HFFc6 (cell line): Measurements from ENCODE around the gene ATOH1. TPM values are rescaled to one million over a fixed set of nuclear protein-coding genes. Genes with fewer than 3 reads are reported as not detected.

Experiments used
- DNase-seq: peaks from one replicate; pipeline ENCODE4 v3.0.0-alpha.2; 2018
- H3K27ac Mint-ChIP-seq: 2 replicates; pipeline ENCODE4 v1.8.0; 2020; ENCODE audit warnings: mild to moderate bottlenecking, mixed read lengths
- H3K27me3 Mint-ChIP-seq: 2 replicates; pipeline ENCODE4 v1.8.0; 2021; ENCODE audit warnings: mild to moderate bottlenecking, moderate library complexity, mixed read lengths; ENCODE audit not compliant: insufficient read depth
- H3K36me3 Mint-ChIP-seq: 2 replicates; pipeline ENCODE4 v1.8.0; 2021; ENCODE audit warnings: low read depth, mixed read lengths
- H3K4me1 Mint-ChIP-seq: 2 replicates; pipeline ENCODE4 v1.8.0; 2020; ENCODE audit warnings: low read depth, mixed read lengths
- H3K4me3 Mint-ChIP-seq: 2 replicates; pipeline ENCODE4 v1.8.0; 2020; ENCODE audit warnings: mild to moderate bottlenecking, moderate library complexity, mixed read lengths
- H3K9me3 Mint-ChIP-seq: 2 replicates; pipeline ENCODE4 v1.8.0; 2020; ENCODE audit warnings: mild to moderate bottlenecking, mixed read lengths
- total RNA-seq, 6 experiments: library from RNA; stranded (reverse); fragmentation: NEBNext Ultra II Directional; extraction: Animal tissue kit (Norgen Biotek cat#: 25700); gene quantifications; 2 replicates in 1 of 6; 3 replicates in 5 of 6; pipeline ENCODE4 v1.2.3, GENCODE V29; 2021
- TF ChIP-seq, protein P1 (sequence below): fragments of 200-600 bp; sonication (generic); IDR thresholded peaks from 2 replicates; pipeline ENCODE4 v1.5.0; 2021; ENCODE audit warnings: antibody characterized with exemption, mild to moderate bottlenecking

Gene ATOH1
- total RNA-seq, 6 experiments from 2014 or later: not detected

DNA sequence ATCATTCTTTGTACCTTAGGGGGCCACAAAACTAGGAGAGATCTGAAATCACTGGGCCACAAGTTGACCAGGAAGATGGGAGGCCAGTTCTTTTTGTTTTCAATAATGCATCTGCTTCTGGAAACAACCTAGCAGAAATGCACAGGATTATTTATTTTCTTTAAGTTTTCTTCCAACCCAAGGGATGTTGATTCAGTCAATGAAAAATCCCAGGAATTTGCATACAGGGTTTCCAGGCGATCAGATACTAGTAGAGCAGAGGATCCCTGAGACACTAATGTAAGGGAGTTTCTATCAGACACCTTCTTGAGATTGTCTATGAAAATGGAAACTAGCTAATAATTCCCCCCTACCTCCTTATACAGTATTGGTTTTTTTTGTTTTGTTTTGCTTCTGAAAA lies 7.4 kb downstream of the ATOH1 start:
- Mint-ChIP-seq H3K4me3 (no peak overlapping the region), H3K9me3 (no peaks in the 10 kb centered on the region; the same call in none of the 2 replicates), H3K36me3 (no peaks in the 10 kb centered on the region), H3K27ac (no peak overlapping the region), H3K4me1 (no peaks in the 10 kb centered on the region), H3K27me3 (peaks cover 11% of the 10 kb centered on the region)
- no peak for DNase-seq
- TF ChIP-seq, protein P1, sequence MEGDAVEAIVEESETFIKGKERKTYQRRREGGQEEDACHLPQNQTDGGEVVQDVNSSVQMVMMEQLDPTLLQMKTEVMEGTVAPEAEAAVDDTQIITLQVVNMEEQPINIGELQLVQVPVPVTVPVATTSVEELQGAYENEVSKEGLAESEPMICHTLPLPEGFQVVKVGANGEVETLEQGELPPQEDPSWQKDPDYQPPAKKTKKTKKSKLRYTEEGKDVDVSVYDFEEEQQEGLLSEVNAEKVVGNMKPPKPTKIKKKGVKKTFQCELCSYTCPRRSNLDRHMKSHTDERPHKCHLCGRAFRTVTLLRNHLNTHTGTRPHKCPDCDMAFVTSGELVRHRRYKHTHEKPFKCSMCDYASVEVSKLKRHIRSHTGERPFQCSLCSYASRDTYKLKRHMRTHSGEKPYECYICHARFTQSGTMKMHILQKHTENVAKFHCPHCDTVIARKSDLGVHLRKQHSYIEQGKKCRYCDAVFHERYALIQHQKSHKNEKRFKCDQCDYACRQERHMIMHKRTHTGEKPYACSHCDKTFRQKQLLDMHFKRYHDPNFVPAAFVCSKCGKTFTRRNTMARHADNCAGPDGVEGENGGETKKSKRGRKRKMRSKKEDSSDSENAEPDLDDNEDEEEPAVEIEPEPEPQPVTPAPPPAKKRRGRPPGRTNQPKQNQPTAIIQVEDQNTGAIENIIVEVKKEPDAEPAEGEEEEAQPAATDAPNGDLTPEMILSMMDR: no peak

DNA sequence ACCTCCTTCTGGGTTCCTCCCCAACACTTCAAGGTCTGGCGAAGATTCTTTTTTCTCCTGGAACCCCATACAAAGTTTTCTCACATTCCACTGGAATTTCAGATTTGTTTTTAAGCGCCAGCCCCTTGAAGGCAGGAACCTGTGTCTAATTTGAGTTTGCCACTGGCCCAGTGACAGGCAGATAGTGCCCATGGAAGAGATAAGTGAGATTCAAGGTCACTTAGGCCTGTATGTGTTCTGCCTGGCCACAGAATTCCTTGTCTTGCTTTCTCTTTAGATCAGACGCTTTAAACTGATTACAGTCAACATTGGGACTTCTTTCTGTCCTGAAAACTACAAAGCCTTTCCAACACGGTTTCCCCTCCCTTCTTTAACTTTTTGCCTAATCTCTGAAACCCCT lies 11.2 kb downstream of the ATOH1 start:
- Mint-ChIP-seq H3K36me3 (no peaks in the 10 kb centered on the region), H3K27ac (no peak overlapping the region), H3K4me3 (no peak overlapping the region), H3K9me3 (no peaks in the 10 kb centered on the region; the same call in none of the 2 replicates), H3K27me3 (no peaks in the 10 kb centered on the region), H3K4me1 (no peaks in the 10 kb centered on the region)
- TF ChIP-seq, protein P1: no peak
- no peak for DNase-seq

DNA sequence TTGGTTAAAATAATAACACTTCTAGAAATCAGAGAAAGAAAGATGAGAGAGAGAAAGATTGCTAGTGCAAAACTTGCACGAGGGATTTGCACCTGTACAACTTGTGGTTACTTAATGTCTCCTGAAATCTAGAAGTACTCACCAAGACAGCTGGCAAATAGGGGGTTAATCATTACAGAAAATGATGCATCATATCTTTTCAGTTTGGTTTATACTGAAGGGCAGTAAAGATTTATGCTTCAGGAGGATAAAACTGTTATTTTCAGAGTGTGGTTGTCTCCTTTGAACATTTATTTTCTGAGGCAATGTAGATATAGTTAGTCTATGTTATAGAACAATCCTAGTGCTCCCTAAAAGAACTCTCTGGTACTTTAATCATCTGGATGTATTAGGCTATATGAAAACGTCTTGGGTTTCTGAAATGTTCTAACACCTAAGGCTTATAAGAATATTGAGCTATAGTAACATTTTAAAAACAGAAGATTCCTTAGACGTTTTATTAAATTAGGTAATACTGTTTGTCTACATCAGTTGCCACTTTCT lies 13.3 kb downstream of the ATOH1 start:
- Mint-ChIP-seq H3K4me3 (no peak overlapping the region), H3K9me3 (peaks cover 3% of the 10 kb centered on the region), H3K27me3 (no peaks in the 10 kb centered on the region), H3K4me1 (no peaks in the 10 kb centered on the region), H3K36me3 (no peaks in the 10 kb centered on the region), H3K27ac (no peak overlapping the region)
- TF ChIP-seq, protein P1: no peak
- DNase-seq: no peak

DNA sequence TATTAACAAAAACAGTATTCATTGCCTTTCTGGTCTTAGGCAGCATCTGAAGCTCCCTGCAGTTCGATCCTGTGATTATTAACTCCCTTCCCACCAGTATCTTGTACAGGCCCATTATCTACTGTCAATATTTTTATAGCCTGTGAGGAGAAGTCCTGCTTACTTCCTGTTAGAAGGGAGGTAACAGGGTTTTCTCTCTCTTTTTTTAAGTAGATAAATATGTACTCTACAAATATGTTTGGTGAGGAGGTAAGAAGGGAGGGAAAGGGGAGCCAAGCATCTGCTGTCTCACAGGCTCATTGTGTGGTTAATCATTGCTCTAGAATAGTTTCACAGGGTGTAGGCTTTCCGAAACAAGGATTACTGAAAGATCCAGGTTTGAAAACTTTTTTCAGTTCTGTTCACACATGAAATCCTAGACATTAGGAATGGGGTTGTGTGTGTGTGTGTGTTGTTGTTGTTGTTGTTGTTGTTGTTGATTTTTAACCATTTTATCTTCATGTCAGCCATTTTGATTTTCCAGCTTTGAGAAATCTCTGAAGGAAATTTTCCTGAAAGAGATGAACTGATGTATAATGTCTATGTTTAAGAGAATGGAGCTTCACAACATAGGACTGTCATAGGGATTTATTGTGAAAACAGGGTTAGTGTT lies 14.2 kb downstream of the ATOH1 start:
- TF ChIP-seq, protein P1: no peak
- peaks cover 5% of the 10 kb centered on the region for H3K9me3 Mint-ChIP-seq
- no peaks in the 10 kb centered on the region for H3K4me1 Mint-ChIP-seq
- H3K27ac Mint-ChIP-seq: no peak overlapping the region
- no peaks in the 10 kb centered on the region for H3K36me3 Mint-ChIP-seq
- H3K27me3 Mint-ChIP-seq: no peaks in the 10 kb centered on the region
- H3K4me3 Mint-ChIP-seq: no peak overlapping the region
- DNase-seq: no peak

DNA sequence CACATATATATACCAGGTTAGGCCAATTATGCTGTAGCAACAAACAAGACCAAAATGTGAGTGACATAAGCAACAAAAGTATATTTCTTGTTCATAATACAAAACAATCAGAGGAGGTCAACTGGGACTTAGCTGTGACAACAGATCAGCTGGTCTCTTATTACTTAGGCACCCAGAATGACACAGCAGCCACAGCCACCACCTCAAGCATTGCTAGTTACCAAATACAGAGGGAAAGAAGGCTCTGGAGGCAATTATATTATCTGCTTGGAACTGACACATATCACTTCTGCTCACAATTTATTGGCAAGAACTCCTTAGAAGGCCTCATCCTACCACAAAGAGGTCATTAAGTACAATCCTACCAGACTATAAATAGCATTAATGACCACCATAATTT lies 15.2 kb downstream of the ATOH1 start:
- H3K4me3 Mint-ChIP-seq: no peak overlapping the region
- peaks cover 5% of the 10 kb centered on the region for H3K9me3 Mint-ChIP-seq
- H3K36me3 Mint-ChIP-seq: no peaks in the 10 kb centered on the region
- DNase-seq: no peak
- H3K4me1 Mint-ChIP-seq: no peaks in the 10 kb centered on the region
- H3K27ac Mint-ChIP-seq: no peak overlapping the region
- TF ChIP-seq, protein P1: no peak
- no peaks in the 10 kb centered on the region for H3K27me3 Mint-ChIP-seq
